NCI-H226 (cell line): Measurements from ENCODE around the gene HS6ST2.

Experiments used
- DNase-seq: peaks from one replicate; pipeline ENCODE4 v3.0.0-alpha.2; 2015

The HS6ST2 gene

DNA sequence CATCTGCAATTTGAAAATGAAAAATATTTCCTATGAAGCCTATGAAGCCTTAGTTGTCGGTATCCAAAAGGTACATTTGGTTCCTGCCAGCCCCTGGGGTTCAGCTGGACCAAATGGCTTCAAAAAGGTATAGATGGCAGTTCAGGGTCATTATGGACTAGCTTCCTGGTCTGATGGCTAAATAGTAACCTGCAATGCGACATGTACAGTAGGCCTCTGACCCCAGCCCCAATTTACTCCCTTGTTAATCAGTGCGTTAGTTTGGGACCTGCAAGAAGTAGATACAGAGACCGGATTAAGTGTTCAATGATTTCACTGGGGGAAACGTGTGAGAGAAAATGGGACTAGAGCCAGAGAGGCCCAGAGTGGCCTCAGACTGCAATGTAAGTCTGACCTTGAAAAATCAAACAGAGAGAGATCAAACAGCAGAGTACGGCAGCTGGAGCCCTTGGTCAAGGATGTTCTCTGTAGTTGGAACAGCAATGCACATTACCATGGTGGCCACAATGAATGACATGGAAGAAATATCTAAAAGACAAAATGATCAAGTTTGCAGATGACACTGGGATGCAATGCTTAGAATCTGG, 354.6 kb downstream of the HS6ST2 start:
- no peak for DNase-seq

DNA sequence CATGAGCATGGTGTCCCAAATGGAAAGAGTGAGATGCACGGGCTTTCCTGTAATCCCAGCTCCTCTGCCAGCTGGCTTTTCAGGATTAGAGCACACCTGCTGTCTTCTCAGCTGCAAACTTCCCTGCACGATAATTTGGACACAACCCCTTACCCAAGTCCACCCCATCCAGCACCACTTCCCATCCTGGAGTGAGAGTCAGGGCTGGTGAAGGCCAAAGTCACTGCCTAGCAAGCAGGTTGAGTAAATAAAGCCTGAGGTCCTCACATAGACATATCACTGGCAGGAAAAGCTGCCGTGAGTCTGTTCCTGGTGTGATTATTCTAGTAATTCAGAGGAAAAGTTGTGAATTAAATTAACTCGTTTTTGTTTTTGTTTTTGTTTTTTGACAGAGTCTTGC, 355.7 kb downstream of the HS6ST2 start:
- no peak for DNase-seq

- DNase-seq: no peak
Measured at GRCh38 chrX:132594999-132595398, 363.4 kb downstream of the HS6ST2 start.

GRCh38 chrX:132594129-132594528, 364.3 kb downstream of the HS6ST2 start:
- DNase-seq: no peak

GRCh38 chrX:132592880-132593279, 365.5 kb downstream of the HS6ST2 start:
- no peak for DNase-seq

GRCh38 chrX:132591719-132592275, 366.6 kb downstream of the HS6ST2 start:
- no peak for DNase-seq

GRCh38 chrX:132590350-132591026, 367.9 kb downstream of the HS6ST2 start:
- DNase-seq: no peak

GRCh38 chrX:132584936-132585335, 373.5 kb downstream of the HS6ST2 start:
- DNase-seq: no peak

- peak; percentile 60 for DNase-seq
Measured at GRCh38 chrX:132576939-132577338, 381.5 kb downstream of the HS6ST2 start.
